Measurements from ENCODE around the gene SLC25A41. TPM values are rescaled to one million over a fixed set of nuclear protein-coding genes. Genes with fewer than 3 reads are reported as not detected.
A peak's percentile ranks its signal among the peaks of the same experiment; 100 is the strongest.

Gene SLC25A41
- total RNA-seq, 4 donors from 2014 or later = 0.52 TPM; not detected in 3

GRCh38 chr19:6416658-6417405, 16.7 kb downstream of the SLC25A41 start:
- TF ChIP-seq CTCF (IDR thresholded peaks at IDR 0.05) (no peak), POLR2A (IDR thresholded peaks at IDR 0.05) (no peak)
- Histone ChIP-seq H3K4me1 (peaks cover 4 to 5% of the 10 kb centered on the region in 2 donors), H3K4me3 (no peak overlapping the region), H3K27me3 (no peaks in the 10 kb centered on the region), H3K36me3 (no peaks in the 10 kb centered on the region), H3K27ac (peak overlapping the region; percentile 20 to 65), H3K9me3 (no peaks in the 10 kb centered on the region)
- DNase-seq = no peak
- intact Hi-C loops (cut with DNase I; ENCODE audit: low total_unique reads) = no loop called here

GRCh38 chr19:6415591-6416190, 17.9 kb downstream of the SLC25A41 start:
- H3K4me3 ChIP-seq = no peak overlapping the region
- DNase-seq = no peak
- H3K36me3 ChIP-seq = no peaks in the 10 kb centered on the region
- no peaks in the 10 kb centered on the region for H3K9me3 ChIP-seq
- H3K27me3 ChIP-seq = no peaks in the 10 kb centered on the region
- intact Hi-C loops (cut with DNase I; ENCODE audit: low total_unique reads) = no loop called here
- H3K4me1 ChIP-seq = peaks cover 4 to 5% of the 10 kb centered on the region in 2 donors
- H3K27ac ChIP-seq = peak overlapping the region in 1 of 2 donors; percentile 83
- TF ChIP-seq CTCF (IDR thresholded peaks at IDR 0.05) (no peak), POLR2A (IDR thresholded peaks at IDR 0.05) (no peak)

- intact Hi-C loops (cut with DNase I; ENCODE audit: low total_unique reads) = no loop called here
- DNase-seq = no peak
- Histone ChIP-seq H3K27ac (peak overlapping the region; percentile 83 to 86), H3K4me1 (peaks cover 4 to 5% of the 10 kb centered on the region in 2 donors), H3K4me3 (no peak overlapping the region), H3K36me3 (no peaks in the 10 kb centered on the region), H3K9me3 (no peaks in the 10 kb centered on the region), H3K27me3 (no peaks in the 10 kb centered on the region)
- TF ChIP-seq POLR2A (IDR thresholded peaks at IDR 0.05) (no peak), CTCF (IDR thresholded peaks at IDR 0.05) (no peak)
Measured at GRCh38 chr19:6414793-6415590, 18.6 kb downstream of the SLC25A41 start.

- Histone ChIP-seq H3K36me3 (no peaks in the 10 kb centered on the region), H3K4me1 (peaks cover 4 to 5% of the 10 kb centered on the region in 2 donors), H3K4me3 (no peak overlapping the region), H3K27ac (peak overlapping the region; percentile 83 to 86), H3K27me3 (no peaks in the 10 kb centered on the region), H3K9me3 (no peaks in the 10 kb centered on the region)
- TF ChIP-seq CTCF (IDR thresholded peaks at IDR 0.05) (peak in 1 of 4 experiments; percentile 4), POLR2A (IDR thresholded peaks at IDR 0.05) (no peak)
- DNase-seq = no peak
- intact Hi-C loops (cut with DNase I; ENCODE audit: low total_unique reads) = no loop called here
Measured at GRCh38 chr19:6413721-6414643, 19.6 kb downstream of the SLC25A41 start.
